GM21529 (cell line): ENCODE data around the gene GRHL1.
"Not testable (repeated sequence)": the region's sequence is repeated elsewhere in the genome, so short reads cannot be mapped to it uniquely, and the experiment has no call there.

Experiments
- ATAC-seq: cut with Tn5 transposase; IDR thresholded peaks from one replicate; pipeline ENCODE4 v1.9.1; 2021; ENCODE audit not compliant: unreplicated experiment

GRHL1 gene

GRCh38 chr2:10007921-10008808 is 56.7 kb downstream of the GRHL1 start:
- no peak for ATAC-seq

GRCh38 chr2:10008809-10009176 is 57.3 kb downstream of the GRHL1 start:
- no peak for ATAC-seq

GRCh38 chr2:10009271-10009810 is 57.8 kb downstream of the GRHL1 start:
- no peak for ATAC-seq

- no peak for ATAC-seq
Measured at GRCh38 chr2:10009811-10010781, 58.6 kb downstream of the GRHL1 start.

- not testable (repeated sequence) for ATAC-seq
Measured at GRCh38 chr2:10010861-10011605, 59.5 kb downstream of the GRHL1 start.

GRCh38 chr2:10011606-10012325 is 60.3 kb downstream of the GRHL1 start:
- not testable (repeated sequence) for ATAC-seq

- not testable (repeated sequence) for ATAC-seq
Measured at GRCh38 chr2:10012366-10012962, 61.0 kb downstream of the GRHL1 start.

- ATAC-seq = no peak
Measured at GRCh38 chr2:10012963-10013461, 61.5 kb downstream of the GRHL1 start.

- ATAC-seq = not testable (repeated sequence)
Measured at GRCh38 chr2:10013651-10014417, 62.3 kb downstream of the GRHL1 start.

GRCh38 chr2:10014418-10015190 is 63.1 kb downstream of the GRHL1 start:
- ATAC-seq = no peak

- ATAC-seq = not testable (repeated sequence)
Measured at GRCh38 chr2:10015376-10015989, 64.0 kb downstream of the GRHL1 start.

GRCh38 chr2:10016001-10016801 is 64.7 kb downstream of the GRHL1 start:
- ATAC-seq = no peak

GRCh38 chr2:10016802-10017258 is 65.3 kb downstream of the GRHL1 start:
- ATAC-seq = no peak

- no peak for ATAC-seq
Measured at GRCh38 chr2:10017313-10017941, 65.9 kb downstream of the GRHL1 start.

- no peak for ATAC-seq
Measured at GRCh38 chr2:10019174-10019573, 67.7 kb downstream of the GRHL1 start.
